NCI-H2227 (cell line): ENCODE results near the gene PKP4.
"Not testable (repeated sequence)": the region's sequence is repeated elsewhere in the genome, so short reads cannot be mapped to it uniquely, and the experiment has no call there.

Experiments
- DNase-seq: peaks from one replicate; lab custom pipeline; 2025; ENCODE audit not compliant: unreplicated experiment; lab: John Stamatoyannopoulos, UW

The PKP4 gene

DNA sequence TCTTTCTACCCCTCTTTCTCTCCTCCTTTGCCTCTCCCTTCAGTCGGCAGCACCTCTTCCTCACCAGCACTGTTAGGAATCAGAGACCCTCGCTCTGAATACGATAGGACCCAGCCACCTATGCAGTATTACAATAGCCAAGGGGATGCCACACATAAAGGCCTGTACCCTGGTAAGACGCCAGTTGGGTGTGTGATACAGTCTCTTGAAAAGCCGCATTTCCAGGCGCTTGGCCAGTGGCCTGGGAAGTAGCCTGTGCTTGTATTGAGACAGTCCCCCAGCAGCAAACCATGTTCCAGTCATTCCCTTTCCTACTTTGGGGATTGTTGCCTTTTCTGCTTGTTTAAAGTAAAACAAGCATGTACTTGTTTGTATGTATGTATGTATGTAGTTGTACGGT is 219.9 kb downstream of the PKP4 start:
- no peak for DNase-seq

DNA sequence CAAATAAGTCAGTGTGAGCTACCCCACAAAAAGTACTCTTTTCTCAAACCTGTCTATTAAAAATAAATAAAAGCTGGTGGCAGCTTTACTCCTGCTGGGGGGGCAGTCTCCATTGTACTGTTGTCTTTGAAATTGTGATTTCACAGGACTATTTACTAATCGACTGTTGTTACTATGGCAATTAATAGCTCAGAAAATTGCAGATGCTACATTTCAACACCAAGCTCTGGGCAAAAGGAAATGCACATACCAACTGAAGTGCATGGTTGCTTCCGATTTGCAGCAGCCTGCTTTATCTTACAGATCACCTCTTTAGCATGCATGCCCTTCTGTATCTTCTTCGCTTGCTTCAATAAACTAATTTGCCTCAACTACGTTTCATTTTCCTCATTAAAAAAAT is 220.8 kb downstream of the PKP4 start:
- DNase-seq: peak; percentile 65

DNA sequence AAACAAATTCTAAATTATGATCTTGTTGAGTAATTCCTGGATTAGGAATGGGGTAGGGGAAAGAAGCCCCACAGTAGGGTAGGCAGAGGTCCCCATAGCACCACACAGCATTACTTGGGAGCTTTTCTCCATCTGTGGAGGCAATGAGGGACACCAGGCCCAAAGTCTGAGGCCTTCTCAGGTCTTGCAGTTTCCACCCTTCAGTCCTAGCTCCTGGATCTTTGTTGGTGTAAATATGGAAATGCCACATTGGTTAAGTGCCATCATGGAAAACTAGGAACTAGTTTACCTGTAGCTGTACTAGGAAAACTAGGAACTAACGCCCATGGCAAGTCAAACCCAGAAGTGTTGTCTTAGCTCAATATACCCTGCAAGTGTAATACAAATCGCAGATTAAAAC is 225.1 kb downstream of the PKP4 start:
- no peak for DNase-seq

DNA sequence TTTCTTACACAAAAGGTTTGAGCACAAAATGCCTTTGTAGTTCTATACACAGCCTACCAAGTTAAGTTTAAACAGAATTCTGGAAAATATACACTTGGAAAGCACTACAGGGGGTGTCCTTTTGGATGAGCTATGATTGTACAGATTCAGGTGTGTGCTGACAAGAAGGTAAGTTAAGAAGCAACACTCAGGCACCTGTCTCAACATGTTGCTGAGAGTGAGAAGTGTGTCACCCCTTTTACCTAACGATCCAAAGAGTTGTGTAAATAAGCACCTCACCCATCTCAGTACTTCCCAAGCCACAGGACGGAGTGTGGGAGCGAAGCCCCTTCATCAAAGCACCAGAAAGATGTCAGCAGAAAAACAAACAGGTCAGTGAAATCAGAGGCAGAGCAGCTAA is 228.9 kb downstream of the PKP4 start:
- DNase-seq: peak; percentile 33

DNA sequence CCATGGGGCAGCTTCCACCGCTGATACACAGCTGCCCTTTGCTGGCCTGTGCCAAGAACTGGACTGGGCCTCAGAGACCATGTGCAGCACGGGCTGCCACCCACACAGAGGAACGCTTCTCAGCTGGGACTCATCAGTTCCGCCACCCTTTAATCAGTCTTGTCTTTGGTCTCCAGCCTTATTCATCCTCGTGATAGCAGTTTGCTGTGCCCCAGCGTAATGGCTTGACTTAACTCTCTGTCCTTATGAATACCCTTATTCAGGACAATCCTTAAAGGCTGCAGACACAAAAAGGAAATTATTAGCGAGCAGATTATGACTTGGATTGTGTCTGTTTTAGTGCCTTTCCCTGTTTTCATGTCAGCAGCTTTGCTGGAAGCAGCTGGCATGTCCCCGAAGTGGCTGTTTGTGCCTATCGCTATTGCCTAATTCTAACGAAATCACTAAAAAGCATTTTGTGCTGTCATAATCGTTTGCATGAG is 229.5 kb downstream of the PKP4 start:
- peak; percentile 33 for DNase-seq

DNA sequence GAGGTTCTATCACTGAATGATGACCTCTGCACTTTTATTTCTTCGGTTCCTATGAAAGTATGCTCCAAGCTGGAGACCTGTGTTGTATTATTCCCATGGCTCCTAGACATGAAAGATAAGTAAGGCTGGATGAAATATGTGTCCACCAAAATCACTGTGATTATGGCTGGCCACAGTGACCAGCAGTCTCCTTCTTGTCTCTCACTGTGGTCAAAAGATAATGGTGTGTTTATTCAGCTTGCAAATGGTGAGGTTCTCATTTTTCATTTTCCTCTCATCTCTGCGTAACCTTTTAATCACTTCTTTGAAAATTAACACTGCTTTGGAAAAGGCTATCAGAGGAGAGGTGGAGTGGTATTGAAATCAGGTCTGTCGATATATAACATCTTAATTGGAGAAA is 230.6 kb downstream of the PKP4 start:
- no peak for DNase-seq

DNA sequence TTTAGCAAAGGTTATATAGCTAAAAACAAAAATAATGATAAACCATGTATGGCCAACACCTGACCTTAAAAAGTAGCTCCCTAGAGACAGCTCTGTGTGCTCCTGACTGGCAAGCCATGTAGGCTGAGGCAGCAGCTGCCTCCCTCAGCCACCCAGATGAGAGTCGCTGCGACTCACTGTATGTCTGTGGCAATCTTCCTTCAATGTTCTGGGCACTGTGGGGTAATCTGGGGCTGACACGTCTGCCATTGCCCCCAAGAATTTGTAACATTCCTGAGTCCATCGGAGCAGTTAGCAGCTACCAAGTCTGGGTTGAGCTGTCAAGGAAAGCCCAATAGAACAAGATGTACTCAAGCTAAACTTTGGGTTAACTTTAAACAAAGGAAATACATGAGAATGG is 232.0 kb downstream of the PKP4 start:
- no peak for DNase-seq

DNA sequence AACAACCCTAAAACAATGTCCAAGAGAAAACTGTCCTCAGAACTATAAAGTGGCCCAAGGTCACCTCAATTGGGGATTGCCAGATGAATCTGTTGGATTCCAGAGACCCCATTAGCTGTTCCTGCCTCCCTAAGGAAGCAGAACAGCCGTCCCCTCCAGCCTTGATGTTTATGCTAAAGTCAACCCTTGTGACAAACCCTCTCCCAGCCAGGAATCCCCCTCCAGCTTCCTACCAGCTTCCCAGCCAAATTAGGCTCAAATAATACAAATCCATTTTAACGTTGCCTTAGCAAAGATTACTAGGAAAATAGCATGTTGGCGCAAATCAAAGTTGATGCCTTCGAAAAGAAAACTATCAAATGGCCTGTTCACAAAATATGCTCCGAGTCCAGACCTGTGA is 232.6 kb downstream of the PKP4 start:
- no peak for DNase-seq

DNA sequence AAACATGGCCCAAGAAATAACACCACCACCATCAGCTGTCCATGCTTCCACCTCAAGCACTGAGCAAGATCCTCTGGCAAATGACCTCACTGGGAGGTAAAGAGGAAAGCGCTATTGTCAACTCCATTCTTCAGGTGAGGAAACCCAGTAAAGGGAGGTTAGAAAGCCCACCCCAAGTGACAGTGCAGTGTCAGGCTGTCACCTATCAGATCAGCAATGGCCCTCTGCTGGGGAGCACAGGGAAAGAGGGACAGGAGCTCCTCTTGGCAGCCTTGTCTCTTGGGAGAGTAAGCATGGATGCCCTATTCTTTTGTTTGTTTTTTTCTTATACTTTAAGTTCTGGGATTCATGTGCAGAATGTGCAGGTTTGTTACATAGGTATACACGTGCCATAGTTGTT is 234.1 kb downstream of the PKP4 start:
- no peak for DNase-seq

DNA sequence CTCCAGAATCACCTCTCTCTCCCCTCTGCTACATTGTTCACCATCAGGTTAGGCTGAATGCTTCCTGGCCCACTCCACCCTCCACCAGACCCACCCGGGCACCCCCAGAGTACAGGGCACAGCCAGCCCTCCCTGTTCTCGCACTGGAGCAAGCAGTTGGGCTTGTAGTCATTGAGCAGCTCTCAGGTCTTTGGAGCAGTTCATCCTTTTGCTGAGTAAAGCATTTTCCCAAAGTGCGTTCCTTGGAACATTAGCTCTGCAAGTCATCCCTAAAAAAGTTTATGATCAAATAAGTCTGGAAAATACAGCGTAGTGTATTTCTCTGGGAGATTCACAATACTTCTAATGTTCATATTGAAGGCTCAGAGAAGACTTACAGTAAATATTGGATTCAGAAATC is 234.9 kb downstream of the PKP4 start:
- DNase-seq: no peak

DNA sequence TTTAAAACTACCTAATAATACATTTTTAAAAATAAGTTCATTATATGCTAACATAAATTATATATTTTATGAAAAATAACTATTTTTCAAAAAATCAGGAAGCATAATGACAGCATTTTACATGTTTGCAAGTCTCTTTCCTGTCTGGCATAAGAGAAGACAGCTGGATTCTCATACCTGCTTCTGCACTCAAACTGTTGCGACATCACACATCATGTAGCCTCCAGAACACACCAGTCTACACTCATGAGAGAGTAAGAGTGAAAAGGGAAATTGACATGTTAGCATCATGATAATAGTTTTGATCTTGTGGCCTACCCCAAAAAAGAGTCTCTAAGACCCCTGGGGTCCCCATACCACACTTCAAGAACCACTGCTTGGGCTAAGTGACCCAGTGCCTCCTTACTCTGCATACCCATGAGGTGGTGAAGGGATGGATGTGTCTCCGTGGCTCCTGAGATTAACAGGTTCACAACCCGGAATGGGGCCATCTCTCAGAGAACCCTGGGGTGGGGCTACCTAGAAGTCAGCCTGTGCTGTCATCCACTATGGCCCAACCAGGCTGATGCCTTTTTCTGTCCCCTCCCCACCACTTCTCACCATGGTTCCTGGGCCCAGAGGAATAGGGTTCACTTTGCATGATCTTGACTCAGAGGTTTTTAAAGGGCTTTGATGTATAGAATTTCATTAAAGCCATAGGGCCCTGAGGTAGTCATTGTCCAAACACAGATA is 235.8 kb downstream of the PKP4 start:
- DNase-seq: no peak

DNA sequence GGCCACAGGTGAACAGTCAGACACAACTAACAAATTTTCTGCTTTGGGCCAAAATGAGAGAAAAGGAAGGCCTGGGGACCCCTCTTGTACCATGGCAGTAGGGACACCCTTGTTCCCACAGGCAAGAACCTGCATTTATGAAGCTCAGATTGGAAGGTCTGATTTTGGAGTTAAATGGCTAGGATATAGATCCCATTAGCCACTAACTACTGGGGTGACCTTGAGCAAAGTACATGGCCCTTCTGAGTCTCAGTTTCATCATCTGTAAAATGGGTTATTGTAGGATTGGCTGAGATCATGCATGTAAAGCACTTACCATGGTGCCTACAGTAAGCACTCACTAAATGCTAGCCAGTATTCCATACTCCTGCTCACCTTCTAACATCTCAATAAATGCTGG is 236.7 kb downstream of the PKP4 start:
- DNase-seq: no peak

DNA sequence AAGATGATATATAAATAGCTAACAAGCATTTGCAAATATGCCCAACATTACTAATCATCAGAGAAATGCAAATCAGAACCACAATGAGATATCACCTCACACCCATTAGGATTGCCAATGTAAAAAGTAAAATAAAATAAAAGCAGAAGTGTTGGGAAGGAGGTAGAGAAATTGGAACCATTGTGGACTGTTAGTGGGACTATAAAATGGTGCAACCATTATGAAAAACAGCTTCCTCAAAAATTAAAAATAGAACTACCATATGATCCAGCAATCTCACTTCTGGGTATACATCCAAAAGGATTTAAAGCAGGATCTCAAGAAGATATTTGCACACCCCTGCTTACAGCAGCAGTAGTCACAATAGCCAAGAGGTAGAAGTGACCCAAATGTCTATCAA is 238.6 kb downstream of the PKP4 start:
- DNase-seq: no peak

DNA sequence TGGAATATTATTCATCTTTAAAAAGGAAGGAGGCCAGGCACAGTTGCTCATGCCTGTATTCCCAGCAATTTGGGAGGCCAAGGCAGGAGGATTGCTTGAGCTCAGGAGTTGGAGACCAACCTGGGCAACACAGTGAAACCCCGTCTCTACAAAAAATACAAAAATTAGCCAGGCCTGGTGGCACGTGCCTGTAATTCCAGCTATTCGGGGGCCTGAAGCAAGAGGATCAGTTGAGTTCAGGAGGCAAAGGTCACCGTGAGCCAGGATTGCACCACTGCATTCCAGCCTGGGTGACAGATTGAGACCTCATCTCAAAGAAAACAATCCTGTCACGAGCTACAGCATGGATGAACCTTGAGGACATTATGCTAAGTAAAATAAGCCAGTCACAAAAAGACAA is 239.0 kb downstream of the PKP4 start:
- DNase-seq: not testable (repeated sequence)

DNA sequence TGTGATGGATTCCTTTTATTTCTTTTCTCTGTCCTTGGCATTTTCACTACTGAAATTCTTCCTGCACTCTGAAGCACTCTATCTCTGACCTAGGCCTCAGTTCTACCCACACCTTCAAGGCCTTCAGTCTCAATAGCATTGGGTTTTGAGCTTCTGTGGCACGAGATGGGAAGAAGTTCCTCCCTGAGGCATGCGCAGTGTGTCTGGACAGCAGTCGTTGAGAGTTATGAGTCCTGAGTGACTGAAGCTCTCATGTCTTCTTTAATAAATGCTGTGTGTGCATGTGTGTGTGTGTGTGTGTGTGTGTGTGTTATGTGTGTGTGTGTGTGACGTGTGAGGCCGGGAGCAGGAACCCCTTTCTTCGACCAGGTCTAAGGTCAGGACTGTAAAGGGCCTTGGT is 242.6 kb downstream of the PKP4 start:
- DNase-seq: no peak

DNA sequence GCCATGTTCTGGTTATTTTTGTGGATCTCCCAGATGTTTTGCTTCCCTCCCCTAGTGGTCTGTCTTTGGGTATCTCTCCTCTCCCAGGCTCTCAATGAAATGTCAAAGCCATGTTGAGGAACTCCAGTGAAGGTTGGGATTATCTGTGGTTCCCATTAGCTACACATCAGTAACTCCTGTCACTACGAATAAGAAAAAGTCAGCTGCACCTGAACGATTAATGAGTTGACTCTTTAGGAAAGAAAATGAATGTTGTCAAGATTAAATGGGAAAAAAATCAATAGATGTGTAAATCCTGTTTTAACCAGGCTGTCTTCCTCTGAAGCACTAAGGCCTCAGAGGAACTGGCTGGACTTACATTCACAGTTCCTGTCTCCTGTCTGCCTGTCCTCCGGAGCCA is 244.3 kb downstream of the PKP4 start:
- DNase-seq: no peak

DNA sequence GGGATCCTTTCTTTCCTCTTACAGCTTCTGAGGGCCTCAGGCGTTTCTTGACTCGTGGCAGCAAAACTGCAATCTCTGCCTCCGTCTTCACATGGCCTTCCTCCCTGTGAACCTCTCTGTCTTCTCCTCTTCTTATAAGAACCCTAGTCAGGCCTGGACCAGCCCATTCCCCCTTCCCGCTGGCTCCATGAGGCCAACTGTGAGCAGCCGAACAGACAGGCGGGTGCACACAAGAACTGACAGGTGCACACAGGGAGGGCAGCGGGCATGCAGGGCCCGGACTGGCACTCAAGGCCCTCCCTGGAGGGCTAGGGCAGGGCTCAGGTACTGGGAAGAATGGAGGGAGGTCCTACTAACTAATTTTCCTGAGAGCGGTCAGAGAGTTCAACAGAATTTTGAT is 246.0 kb downstream of the PKP4 start:
- no peak for DNase-seq

DNA sequence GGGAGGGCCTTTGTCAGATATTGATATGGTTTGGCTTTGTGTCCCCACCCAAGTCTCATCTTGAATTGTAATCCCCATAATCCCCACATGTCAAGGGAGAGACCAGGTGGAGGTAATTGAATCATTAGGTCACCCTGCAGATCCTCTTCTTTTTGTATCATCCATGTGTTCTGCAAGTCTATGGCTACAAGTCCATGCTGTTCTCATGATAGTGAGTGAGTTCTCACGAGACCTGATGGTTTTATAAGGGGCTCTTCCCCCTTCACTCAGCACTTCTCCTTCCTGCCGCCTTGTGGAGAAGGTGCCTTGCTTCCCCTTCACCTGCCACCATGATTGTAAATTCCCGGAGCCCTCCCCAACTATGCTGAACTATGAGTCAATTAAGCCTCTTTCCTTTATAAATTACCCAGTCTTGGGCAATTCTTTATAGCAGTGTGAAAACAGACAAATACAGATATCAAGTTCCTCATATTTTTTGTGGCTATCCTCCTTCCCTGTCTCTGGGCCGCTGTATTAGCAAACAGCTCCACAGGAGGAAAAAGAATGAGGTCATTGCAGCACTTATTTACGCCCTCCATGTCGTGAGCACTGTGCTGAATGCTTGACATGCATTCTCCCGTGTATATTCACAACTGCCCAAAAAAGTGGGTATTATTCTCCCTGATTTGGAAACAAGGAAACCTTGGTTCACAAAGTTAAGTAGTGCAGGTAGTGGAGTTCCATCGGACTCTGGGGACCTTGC is 248.1 kb downstream of the PKP4 start:
- not testable (repeated sequence) for DNase-seq

DNA sequence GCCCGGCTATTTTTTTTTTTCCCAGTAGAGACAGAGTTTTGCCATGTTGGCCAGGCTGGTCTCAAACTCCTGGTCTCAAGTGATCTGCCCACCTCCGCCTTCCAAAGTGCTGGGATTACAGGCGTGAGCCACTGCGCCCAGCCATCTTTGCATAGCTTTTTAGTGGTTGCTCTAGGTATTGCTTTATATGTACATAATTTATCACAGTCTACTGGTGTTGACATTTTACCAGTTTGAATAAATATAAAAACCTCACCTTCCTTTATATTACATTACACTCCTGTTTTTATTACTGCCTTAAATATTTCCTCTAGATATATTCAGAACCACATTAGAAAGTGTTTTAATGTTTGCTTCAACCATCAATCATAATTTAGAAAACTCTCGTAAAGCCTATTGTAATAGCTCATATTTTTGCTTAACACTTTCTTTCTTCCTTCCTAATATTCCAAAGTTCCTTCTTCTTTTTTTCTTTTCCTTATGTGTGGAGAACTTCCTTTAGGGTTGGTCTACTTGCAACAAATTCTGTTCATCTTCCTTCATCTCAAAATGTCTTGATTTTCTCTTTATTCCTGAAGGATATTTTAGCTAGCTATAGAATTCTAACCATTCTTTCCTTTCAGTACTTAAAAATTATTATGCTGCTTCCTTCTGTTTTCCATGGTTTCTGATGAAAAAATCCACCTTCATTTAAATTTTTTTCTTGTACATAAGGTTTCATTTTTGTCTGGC is 256.2 kb downstream of the PKP4 start:
- DNase-seq: no peak

DNA sequence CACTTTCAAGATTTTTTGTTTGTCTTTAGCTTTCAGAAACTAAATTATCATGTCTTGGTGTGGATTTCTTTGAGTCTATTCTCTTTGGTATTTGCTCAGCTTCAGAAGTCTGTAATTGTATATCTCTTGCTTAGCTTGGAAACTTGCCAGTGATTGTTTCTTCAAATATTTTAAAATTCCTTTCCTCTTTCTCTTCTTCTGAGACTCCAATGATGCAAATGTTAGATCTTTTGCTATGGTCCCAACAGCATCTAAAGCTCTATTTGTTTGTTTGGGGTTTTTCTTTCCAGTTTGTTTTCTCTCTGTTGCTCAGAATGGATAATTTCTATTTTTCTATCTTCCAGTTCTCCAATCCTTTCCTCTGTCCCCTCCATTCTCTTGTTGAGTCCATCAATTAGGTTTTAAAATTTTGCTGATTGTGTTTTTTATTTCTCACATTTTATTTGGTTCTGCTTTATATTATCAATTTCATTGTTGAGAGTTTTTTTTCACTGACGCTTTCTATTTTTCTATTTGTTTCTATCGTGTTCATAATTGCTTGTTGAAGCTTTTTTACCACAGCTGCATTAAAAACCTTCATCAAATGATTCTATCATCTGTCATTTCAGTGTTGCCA is 256.9 kb downstream of the PKP4 start:
- DNase-seq: no peak

DNA sequence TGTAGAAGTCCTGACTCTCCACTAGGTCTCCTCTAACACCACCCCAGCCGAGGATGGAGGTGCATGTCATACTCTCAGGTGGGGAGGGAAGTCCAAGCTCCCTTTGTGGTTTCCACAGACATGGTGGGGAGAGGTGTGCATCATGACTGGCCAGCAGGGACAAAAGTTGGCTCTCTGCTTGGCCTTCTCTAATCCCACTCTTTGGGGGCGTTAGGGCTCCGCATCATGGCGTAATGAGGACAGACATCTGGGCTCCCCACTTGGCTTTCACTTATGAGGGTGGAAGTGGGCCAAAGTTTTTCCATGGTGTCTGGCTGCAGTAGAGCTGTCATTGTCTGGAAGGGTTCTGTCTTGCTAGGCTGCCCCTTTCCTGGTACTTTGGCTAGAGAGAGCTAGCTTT is 257.7 kb downstream of the PKP4 start:
- no peak for DNase-seq

DNA sequence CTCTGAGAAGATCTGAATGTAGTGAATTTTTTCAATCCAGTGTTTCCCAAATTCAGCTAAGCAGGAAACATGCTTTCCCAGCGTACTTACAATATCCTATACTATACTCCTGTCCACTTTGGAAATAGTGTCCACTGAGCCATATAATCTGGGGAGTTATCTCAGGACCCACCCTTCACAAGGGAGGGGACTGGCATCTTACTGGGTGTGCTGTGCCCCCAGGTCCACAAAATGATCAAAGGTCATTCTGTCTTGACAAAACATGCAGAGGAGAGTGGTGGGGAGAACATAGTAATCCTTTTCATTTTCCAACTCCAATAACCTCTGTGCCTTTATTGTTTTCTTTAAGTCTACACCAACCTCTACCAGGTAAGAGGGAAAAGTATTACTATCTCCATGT is 258.6 kb downstream of the PKP4 start:
- DNase-seq: no peak
